Measurements from ENCODE around the gene UFSP1.
"Not testable (repeated sequence)": the region's sequence is repeated elsewhere in the genome, so short reads cannot be mapped to it uniquely, and the experiment has no call there.

DNA sequence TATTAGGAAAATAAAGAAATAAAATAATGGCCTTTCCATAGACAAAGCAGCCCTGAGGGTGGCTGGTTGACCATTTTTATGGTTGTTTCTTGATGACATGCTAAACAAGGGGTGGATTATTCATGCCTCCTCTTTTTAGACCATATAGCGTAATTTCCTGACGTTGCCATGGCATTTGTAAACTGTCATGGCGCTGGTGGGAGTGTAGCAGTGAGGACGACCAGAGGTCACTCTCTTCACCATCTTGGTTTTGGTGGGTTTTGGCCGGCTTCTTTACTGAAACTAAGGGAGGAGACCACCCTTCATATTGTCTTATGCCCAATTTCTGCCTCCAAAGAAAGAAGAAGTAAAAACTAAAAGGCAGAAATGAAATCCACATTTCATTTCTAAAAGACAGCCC, 29.8 kb upstream of the UFSP1 start:
- TF ChIP-seq, protein P1, sequence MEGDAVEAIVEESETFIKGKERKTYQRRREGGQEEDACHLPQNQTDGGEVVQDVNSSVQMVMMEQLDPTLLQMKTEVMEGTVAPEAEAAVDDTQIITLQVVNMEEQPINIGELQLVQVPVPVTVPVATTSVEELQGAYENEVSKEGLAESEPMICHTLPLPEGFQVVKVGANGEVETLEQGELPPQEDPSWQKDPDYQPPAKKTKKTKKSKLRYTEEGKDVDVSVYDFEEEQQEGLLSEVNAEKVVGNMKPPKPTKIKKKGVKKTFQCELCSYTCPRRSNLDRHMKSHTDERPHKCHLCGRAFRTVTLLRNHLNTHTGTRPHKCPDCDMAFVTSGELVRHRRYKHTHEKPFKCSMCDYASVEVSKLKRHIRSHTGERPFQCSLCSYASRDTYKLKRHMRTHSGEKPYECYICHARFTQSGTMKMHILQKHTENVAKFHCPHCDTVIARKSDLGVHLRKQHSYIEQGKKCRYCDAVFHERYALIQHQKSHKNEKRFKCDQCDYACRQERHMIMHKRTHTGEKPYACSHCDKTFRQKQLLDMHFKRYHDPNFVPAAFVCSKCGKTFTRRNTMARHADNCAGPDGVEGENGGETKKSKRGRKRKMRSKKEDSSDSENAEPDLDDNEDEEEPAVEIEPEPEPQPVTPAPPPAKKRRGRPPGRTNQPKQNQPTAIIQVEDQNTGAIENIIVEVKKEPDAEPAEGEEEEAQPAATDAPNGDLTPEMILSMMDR (IDR thresholded peaks at IDR 0.05), result not testable (repeated sequence)
- TF ChIP-seq POLR2A (IDR thresholded peaks at IDR 0.05), result not testable (repeated sequence)
